RPMI7951 (cell line): Measurements from ENCODE around the gene LIN9. TPM values are rescaled to one million over a fixed set of nuclear protein-coding genes. Genes with fewer than 3 reads are reported as not detected.

Experiments
- DNase-seq: peaks from one replicate; pipeline ENCODE4 v3.0.0-alpha.2; 2012; ENCODE audit warnings: low read depth
- total RNA-seq: library from RNA; depleted of rRNA; stranded (reverse); fragments of >200 nt; shearing (Covaris generic); gene quantifications from 2 replicates; pipeline ENCODE4 v1.2.3, GENCODE V29; 2014

Gene LIN9
- total RNA-seq, 1 experiment from 2014 or later, result 22.7 TPM

DNA sequence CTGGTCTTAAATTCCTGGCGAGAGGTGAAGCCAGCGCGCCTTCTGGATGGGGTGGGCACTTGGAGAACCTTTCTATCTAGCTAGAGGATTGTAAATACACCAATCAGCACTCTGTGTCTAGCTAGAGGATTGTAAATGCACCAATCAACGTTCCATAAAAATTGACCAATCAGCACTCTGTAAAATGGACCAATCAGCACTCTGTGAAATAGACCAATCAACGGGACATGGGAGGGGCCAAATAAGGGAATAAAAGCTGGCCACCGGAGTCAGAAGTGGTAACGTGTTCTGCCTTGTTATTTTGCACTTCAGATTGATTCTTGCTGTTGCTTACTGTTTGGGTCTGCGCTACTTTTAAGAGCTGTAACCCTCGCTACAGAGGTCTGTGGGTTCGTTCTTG, 12.0 kb upstream of the LIN9 start:
- no peak for DNase-seq

DNA sequence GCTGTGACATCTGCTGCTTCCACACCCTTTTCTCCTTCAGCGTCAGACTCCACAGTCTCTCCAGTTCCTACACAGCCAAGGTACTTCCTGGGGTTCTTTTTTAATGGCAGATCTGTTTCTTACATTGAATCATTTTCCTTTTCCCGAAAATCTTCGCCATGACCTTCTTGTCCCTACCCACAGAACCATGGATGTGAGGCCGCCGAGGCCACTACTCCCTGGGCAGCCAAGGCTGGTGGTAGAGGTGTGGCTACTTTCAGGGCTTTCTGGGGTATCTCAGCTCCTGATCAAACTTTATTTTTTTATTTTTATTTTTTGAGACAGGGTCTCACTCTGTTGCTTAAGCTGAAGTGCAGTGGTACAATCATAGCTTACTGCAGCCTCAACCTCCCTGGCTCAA, 9.5 kb upstream of the LIN9 start:
- no peak for DNase-seq

DNA sequence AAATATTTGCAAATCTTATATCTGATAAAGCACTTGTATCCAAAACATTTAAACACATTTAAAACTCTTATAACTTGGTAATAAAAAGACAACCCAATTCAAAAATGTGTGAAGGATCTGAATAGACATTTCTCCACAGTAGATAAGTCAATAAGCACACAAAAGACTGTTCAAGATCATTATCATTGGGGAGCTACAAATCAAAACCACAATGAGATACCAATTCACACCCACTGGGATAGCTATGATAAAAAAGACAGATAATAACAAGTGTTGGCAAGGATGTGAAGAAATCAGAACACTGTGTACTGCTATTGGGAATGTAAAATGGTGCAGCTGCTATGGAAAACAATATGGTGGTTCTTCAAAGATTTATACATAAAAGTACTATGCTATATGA, 5.1 kb upstream of the LIN9 start:
- no peak for DNase-seq

DNA sequence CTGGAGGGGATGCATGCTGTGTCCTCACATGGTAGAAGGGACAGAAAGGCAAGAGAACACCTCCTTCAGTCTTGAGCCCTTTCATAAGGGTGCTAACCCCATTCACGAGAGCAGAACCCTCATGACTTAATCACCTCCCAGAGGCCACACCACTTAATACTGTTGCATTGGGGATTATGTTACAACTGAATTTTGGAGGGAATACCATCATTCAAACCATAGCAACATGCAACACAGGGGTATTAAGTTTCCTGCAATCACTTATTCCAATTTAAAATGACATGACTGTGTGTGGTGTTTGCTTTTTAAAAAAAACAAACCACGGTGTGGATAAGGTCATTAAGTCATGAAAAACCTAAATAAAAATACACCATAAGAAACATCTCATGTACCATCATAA, 3.1 kb upstream of the LIN9 start:
- DNase-seq, result no peak

DNA sequence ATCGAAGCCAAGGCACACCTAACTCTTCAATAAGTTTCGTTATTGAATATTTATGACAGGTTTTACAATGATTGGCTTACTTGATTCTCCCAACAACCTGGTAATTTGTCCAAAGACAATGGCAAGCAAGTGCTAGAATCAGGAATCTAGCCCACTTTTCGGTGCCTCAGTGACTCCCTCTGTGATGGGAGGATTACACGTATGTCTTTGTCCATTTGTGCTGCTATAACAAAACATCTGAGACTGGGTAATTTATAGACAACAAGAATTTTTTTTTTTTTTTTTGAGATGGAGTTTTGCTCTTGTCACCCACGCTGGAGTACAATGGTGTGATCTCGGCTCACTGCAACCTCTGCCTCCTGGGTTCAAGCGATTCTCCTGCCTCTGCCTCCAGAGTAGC, 2.4 kb upstream of the LIN9 start:
- DNase-seq, result no peak

DNA sequence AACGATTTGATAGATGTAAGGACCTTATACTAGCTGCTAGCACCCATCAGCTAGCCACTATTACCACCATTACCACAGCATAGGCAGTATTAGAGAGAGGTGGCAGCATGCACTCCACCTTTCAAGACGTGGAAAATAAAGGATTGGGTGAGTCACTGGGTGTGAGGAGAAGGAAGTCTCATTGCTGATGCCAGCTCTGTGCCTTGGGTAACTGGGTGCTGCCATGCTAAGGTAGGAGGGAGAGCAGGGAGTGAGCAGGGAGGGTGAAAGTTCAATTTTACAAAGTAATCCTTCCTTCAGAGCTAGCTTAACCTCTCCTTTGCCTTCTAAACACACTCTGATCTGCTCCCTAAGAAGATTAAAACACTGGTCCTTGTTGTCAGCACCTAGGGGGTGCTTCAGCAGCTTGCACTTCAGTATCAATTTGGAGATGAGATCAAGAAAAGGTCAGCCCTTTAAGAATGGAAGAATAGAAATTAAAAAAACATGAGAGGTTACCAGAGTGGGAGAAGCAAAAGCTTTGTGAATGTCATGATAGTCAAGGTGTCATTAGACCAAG, 1.8 kb upstream of the LIN9 start:
- DNase-seq, result no peak

DNA sequence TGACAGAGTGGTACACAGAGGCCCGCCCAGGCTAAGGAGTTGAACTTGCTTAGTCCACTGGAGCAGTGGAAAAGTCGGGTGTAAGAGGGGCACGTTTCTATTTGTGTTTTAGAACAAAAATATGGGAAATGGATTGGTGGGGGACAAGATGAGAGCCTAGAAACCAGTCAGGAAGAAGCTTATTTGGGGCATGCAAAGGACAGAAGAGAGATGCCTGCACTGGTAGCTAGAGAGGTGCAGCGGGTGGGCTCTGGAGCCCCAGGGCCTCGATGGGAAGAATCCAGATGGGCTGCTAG, 1.2 kb upstream of the LIN9 start:
- no peak for DNase-seq

DNA sequence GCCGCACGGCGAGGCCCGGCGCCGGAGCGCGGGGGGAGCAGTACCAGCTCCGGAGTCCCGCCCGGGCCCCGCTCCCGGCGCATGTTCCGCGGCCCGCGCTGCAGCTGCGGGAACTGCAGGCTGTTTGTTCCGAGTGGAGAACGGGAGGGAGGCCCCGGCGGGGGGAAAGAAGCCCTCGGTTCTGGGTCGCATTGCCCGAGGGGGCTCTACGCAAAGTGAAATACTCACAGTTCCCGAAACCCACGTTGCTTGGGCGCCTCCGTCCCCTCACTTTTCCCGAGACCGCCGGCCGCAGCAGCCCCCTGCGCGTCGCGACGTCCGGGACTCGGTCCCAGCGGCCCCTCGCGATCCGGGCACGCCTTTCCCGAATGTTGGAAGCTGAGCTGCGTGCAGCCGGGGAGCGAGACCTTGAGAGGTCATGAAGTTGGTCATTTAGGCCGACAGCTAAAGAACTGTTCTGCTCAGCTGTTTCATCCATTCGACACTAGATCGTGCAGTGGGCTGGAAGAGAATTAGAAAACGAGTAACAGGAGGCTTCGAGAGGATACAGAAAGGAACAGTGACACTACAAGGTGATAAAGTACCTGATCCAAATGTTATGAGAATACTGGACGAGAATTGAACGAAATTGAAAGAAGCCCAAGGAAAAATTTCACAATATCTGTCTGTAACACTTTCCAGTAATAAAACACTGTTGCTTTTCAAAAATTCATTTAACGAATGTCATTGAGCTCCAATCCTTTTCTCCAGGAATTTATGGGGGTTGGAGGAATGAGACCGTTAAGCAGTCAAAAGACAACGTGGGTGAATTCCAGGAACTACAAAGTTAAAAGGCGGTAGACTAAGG, 657 bp upstream of the LIN9 start:
- peak; percentile 51 for DNase-seq

DNA sequence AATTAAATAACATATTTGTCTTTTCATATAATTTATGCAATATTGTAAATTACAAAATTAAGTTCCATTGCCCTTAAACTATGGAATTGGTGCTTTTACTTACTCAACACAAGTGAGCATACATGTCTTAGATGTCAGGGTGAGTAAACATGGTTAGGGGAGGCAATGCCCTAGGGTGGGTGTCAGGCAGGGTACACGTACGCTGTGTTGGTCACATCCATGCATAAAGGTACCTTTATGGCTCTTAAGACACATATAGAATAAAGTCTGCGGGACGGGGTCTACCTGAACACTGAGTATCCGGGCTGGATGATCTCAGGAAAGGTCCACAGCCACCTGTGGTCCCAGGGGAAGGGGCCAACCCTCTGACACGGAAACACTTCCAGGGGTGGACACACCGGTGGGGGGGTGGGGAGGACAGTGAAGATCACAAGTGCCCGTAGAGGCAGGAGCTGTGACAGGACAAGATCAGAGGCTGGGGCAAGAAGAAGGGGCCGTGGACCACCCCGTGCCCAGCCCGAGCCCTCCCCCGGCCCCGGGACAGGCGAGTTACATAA, 720 bp downstream of the LIN9 start:
- DNase-seq, result no peak

DNA sequence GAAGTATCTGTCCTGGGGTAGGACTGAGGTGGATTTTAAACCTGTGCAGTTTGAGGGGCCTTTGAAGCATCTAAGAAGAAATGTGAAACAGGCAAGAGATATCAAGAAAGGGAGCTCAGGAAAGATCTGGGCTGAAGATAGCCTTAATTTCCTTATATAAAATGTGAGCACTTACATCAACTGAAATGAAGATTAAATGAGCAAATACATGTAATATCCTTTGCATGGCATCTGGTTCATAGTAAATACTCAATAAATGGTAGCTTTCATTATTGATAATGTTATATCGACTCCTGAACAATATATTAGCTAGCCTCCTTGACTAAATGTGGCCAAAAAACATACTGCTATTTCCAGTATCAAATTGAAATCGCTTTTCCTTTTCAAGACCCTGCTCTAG, 2.5 kb downstream of the LIN9 start:
- DNase-seq, result no peak

DNA sequence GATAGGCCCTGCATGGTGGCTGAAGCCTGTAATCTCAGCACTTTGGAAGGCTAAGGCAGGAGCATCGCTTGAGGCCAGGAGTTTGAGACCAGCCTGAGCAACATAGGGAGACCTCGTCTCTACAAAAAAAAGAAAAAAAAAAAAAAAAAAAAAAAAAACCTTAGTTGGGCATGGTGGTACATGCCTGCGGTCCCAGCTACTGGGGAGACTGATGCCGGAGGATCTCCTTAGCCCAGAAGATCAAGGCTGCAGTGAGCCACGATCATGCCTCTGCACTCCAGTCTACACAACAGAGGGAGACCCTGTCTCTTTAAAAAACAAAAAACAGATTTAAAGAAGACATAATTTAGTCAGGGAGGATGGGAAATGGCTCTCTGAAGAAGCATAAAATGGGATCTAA, 3.8 kb downstream of the LIN9 start:
- DNase-seq, result no peak

DNA sequence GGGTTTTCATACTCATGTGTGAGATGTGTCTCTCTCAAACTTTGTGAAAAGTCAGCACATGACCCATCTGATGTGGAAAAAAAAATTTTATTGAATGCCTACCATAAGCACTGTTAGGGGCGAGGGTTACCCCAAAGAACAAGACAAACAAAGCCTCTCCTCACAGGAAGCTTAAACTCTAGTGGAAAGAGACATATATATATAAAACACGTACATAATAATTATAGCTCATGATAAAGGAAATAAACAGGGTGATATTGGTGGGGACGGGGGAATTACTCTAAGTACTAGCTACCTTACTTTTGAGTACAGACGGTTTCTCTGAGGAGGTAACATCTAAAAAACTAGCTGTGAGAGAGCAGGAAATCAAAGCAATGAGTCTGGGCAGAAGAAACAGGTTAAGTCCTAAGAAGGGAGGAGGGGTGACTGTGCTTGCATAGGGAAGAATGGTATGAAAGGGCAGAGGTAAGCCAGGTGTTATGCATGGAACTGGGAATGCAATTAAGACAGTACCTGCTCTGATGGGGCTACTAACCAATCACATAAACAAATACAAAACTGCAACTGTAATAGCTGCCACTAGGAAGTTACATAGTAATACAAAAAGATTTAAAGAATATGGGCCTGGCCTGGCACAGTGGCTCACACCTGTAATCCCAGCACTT, 4.5 kb downstream of the LIN9 start:
- no peak for DNase-seq

DNA sequence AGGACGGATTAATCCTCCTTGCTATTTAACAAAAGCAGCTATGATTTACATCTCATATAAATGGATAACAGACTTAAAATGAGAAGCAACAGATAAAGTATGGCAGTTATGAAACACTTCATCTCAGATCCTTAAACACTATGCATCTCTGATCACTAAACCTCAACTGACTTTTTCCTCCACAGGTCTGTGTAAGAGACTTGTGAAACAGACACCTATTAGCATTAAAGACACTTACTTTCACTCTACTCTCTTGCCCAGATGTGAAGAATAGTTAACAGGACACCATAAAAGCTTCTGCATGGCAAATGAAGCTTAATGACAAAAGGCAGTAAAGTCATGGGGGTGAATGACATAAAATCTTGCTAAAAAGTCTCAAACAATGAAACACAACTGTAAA, 6.2 kb downstream of the LIN9 start:
- DNase-seq, result no peak

DNA sequence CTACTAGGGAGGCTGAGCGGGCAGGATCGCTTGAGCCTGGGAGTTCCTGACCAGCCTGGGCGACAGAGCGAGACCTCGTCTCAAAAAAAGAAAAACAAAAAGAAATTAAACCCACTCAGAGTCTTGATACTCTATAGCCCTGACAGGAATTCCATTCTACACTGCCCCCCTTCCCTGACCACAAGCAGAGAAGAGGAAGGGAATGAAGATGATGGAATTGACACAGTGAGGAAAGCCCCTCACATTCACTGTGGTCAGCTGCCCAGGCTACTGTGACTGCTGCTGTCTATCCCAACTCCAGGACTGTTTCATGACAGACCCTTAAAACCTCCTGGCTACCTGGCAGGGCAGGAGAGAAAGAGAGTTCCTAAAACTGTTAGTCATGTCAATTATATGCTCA, 12.1 kb downstream of the LIN9 start:
- DNase-seq, result no peak

DNA sequence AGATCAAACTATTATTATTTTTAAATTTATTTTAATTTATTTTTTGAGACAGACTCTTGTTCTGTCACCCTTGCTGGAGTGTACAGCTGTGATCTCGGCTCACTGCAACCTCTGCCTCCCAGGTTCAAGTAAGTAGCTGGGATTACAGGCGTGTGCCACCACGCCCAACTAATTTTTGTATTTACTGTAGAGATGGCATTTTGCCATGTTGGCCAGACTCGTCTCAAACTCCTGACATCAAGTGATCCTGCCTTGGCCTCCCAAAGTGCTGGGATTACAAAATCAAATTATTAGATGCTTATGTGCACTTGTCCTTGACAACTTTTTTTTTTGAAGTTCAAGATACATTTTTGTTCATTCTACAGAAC, 15.4 kb downstream of the LIN9 start:
- no peak for DNase-seq

DNA sequence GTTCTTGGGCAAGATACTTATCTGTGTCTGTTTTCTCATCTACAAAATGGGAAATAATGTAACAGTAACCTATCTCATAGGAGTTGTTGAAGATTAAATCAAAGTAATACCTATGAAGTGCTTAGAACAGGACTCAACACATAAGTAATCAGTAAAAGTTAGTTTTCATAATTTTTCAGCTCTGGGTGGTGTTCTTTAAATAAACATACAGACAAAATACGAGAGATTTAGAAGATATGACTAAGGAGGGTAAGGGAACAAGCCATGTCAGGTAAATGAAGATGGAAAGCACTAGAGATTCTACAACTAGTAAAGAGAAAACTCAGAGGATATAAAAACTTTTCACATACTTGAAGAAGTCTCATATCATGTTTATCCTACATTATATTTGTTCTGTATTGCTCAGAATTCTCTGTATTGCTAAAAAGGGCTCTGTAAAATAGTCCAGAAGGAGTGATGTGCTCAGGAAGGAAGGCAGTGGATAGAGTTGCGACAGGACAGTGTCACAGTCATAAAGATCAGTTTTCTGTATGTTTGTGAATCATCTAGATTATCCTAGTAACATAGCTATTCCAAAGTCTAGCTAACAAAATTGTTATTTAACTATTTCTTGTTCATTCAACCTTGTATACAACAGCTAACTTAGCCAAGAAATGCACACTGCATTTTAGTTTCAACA, 16.0 kb downstream of the LIN9 start:
- DNase-seq, result no peak

DNA sequence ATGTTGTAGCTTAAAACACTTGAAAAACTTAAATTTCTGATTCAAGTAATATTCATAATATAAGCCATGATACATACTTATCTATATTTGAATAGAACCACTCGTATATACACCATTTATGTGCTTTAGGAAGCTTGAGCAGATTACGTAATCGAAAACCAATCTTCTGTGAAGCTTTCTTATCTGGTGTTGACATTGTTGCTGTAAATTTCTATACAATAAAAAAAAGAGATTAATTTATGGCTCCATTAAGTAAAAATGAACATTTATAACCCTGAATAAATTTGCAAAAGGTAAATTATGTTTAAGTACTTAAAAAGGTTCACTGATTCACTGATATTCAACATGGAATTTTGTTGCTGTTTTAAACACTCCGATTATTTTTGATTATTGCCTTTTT, 21.4 kb downstream of the LIN9 start:
- no peak for DNase-seq

DNA sequence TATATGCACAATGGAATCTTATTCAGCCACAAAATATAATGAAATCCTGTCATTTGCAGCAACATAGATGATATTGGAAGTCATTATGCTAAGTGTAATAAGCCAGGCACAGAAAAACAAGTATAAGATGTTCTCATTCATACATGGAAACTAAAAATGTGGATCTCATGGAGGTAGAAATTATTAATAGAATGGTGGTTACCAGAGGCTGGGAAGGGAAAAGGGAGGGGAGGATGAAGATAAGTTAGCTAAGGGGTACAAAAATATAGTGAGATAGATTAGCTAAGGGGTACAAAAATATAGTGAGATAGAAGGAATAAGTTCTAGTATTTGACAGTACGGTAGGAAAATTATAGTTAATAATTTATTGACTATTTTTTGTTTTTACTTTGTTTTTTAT, 27.9 kb downstream of the LIN9 start:
- DNase-seq, result no peak

DNA sequence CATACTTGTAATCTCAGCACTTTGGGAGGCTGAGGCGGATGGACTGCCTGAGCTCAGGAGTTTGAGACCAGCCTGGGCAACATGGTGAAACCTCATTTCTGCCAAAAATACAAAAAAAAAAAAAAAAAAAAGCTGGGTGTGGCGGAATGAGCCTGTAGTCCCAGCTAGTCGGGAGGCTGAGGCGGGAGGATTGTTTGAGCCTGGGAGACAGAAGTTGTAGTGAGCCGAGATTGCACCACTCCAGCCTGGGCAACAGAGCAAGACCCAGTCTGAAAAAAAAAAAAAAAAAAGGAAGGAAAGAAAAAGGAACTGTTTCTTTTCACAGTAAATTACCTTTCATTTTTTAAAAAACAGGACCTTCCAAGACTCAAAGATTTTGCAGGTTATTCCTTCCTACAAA, 29.5 kb downstream of the LIN9 start:
- DNase-seq, result no peak

DNA sequence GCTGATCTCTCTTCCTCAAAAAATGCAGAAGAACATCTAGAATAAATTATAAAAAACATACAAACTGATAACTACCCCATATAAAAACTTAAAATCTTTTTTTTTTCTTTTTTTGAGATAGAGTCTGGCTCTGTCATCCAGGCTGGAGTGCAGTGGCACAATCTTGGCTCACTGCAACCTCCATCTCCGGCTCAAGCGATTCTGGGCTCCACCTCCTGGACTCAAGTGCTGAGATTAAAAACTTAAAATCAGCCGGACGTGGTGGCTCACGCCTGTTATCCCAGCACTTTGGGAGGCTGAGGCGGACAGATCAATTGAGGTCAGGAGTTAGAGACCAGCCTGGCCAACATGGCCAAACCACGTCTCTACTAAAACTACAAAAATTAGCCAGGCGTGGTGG, 31.1 kb downstream of the LIN9 start:
- DNase-seq, result no peak

DNA sequence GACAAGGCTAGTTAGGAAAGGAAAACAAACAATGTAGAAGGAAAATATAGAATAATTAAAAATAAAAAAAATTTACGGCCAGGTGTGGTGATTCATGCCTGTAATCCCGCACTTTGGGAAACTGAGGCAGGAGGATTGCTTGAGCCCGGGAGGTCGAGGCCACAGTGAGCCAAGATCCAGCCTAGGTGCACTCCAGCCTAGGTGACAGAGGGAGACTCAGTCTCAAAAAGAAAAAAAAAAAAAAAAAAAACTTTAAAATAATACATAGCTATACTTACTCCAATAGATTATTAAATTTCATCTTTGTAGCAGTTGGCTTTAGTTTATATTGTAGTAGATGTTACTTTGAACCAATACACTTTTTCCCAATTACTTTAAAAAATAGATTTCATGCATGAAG, 32.0 kb downstream of the LIN9 start:
- DNase-seq, result no peak

DNA sequence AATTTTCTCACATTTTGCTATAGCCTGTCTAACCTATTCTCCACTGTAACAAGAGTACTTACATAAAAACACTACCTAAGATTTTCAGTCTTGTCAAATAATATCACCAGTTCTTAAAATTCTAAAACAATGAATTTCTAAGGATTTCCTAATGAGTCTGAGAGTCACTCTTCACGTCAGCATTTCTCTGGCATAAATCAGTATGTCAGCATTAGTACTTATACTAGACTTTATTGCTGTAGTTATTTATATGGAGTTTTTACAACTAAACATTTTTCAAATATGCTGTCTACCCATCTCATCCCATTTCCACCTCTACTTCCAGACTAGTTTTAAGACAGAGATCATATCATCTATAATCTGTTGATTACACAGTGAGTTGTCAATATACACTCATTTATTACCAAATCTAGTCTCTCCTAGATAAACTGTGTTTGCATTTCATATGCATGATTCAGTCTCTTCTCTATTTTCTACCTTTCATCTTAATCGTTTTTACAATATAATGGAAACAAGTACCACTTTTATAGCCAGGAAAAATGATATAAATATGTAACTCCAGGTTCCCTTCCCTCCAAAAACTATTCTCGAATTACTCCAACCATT, 32.8 kb downstream of the LIN9 start:
- no peak for DNase-seq
